ENCODE measurements around the gene LRRC37A.
"Not testable (repeated sequence)": the region's sequence is repeated elsewhere in the genome, so short reads cannot be mapped to it uniquely, and the experiment has no call there.

LRRC37A gene

DNA sequence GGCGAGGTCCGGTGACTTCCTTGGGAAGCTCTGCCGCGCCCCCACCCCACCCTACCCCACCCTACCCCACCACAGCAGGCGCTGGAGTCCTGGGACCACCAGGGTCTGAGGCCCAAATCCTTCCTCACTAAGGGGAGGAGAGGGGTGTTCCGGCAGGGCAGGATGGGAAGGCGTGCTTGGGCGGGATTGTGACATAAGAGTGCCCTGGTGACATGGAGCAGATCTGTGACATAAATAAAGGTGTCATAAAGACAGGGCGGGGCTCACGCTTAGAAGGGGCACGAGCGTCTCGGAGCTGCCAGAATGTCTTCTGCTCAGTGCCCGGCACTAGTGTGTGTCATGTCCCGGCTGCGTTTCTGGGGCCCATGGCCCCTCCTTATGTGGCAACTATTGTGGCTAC, at the start of gene LRRC37A:
LRRC37A (plus strand) TSS at position 301 of the 400 bp plus-strand sequence; CDS start at position 304, 3 bp downstream.
- DNase-seq (ENCODE audit: low spot score): not testable (repeated sequence)

- DNase-seq (ENCODE audit: low spot score): not testable (repeated sequence)
Observed at GRCh38 chr17:46249153-46249552, 45.8 kb upstream of the LRRC37A start.

- not testable (repeated sequence) for DNase-seq (ENCODE audit: low spot score)
Observed at GRCh38 chr17:46252804-46253203, 42.1 kb upstream of the LRRC37A start.

- DNase-seq (ENCODE audit: low spot score): peak; percentile 65
Observed at GRCh38 chr17:46253722-46254121, 41.2 kb upstream of the LRRC37A start.

DNA sequence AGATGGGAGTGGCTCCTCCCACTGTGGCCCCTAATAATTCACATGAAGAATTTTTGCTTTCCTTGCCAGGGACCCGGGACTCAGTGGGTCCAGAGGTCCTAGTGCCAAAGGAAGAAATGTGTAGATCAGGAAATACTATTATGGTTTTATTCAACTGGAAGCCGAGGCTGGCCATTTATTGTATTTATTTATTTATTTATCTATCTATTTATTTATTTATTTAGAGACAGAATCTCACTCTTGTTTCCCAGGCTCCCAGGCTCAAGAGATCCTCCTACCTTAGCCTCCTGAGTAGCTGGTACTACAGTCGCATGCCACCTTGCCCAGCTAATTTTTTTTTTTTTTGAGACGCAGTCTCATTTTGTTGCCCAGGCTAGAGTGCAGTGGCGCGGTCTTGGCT, 40.7 kb upstream of the LRRC37A start:
- not testable (repeated sequence) for DNase-seq (ENCODE audit: low spot score)

DNA sequence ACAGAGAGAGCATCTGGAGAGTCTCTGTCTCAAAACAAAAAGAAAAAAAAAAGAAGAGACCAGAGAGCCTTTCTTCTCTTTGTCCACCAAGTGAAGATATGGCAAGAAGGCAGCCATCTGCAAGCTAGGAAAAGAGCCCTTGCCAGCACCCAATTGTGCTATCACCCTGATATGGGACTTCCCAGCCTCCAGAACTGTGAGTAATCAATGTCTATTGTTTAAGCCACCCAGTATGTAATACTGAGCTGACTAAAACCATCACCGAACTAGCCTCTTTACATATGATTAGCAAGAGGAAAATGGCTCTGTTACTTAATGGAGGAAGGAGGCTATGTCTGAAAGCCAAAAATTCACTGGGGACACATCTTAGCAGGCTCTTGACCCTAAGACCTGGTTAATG, 38.6 kb upstream of the LRRC37A start:
- DNase-seq (ENCODE audit: low spot score): not testable (repeated sequence)

- peak; percentile 44 for DNase-seq (ENCODE audit: low spot score)
Observed at GRCh38 chr17:46259845-46260661, 34.9 kb upstream of the LRRC37A start.

DNA sequence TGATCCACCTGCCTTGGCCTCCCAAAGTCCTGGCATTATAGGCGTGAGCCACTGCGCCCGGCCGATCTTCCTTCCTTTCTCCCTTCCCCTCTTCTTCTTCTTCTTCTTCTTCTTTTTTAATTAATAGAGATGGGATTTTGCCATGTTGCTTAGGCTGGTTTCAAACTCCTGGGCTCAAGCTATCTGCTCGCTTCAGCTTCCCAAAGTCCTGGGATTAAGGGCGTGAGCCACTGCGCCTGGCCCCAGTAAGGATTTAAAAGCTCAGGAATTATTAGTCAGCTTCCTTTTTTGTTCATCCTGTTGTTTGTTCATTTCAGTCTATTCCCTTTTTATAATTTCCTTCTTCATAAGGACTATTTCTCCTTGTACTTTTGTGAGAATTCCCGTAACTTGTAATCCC, 32.7 kb upstream of the LRRC37A start:
- DNase-seq (ENCODE audit: low spot score): no peak

DNA sequence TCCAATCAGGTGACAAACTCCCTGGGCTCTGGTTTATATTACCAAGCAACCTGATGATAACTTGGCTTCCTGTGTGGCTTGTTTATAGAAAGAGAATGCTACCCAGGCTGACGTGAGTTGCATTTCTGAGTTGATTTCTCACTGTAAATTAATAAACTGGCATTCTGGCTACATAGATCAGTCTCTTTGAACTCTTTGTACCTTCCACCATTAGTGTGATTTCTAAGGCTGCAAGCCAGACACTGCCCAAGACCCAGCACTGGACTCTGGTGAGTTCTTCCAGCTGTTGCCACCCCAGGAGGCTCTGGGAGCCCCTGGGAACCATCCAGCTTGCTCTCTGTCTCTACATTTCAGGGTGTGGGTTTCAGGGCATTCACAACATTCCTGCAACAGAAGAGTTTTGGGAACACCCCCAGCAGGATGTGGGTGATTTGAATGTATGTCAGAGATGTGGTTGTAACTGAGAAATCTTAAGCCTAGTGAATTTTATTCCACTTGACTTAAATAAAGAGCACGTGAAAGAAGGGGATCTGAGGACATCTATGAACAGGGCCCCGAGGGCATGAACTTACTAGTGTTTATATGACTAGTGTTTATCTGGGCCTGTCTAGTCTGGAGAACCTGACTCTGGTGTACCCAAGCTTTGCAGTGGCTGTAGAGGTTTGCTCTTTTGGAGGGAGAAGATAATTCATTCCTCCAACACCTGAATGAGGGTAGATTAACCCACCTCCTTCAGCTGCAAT, 30.3 kb upstream of the LRRC37A start:
- no peak for DNase-seq (ENCODE audit: low spot score)

GRCh38 chr17:46266063-46266655, 28.8 kb upstream of the LRRC37A start:
- not testable (repeated sequence) for DNase-seq (ENCODE audit: low spot score)

DNA sequence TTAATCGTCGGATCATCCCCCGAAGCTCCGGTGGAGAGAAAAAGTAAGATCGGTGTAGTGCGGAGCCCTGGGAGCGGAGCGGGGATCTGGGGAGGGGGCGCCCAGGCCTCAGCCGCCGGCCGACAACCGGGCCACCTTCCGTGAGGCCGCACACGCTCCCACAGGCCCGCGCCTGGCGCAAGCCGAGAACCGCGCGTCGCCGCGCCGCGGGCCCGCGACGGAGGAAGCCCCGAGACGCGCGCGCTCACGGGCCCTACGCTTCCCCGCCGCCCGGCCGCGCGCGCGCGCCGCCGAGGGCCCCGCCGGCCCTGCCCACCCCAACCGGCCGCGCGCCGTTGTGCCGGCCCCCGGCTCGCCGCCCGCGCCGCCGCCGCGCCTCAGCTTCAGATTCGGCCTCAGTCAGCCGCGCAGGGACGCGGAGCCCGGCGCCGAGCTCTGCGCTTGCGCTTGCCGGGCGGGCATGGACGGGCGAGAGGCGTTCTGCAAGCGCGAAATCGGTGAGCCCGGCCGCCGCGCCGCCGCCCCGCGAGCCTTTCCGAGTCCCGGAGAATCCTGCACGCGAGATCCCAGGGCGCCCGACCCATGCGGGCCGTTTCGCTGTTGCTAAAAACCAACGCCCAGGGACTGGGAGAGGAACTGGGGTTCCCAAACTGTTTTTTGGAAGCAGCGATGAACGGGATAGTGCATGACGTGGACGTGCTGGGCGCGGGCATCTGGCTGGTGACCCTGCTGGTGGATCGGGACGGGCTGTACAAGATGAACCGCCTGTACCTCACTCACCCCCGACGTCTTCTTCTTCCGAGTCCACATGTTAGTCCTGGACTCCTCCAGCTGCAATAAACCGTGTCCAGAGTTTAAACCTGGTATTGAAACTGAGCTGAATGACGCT, 28.0 kb upstream of the LRRC37A start:
- peak; percentile 86 for DNase-seq (ENCODE audit: low spot score)

- DNase-seq (ENCODE audit: low spot score): no peak
Observed at GRCh38 chr17:46270032-46270431, 24.9 kb upstream of the LRRC37A start.

- DNase-seq (ENCODE audit: low spot score): no peak
Observed at GRCh38 chr17:46273541-46274236, 21.2 kb upstream of the LRRC37A start.

DNA sequence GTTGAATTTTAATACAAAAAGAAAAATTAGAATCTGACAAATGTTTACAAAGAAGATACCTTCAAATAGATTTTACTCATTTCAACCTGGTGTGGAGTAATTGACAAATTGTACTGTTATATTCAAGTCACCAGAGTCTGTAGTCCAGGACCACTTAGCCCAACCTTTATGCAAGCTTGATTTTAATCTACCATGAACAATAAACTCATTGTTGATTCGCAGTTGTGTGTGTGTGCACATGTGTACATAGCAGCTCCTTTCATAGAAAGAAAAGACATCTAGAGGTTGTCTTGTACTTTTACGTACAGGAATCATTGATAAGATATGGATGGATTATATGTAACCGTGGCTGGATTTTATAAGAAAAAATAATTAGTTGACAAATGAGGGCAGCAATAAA, 20.7 kb upstream of the LRRC37A start:
- DNase-seq (ENCODE audit: low spot score): no peak

- DNase-seq (ENCODE audit: low spot score): not testable (repeated sequence)
Observed at GRCh38 chr17:46276728-46277479, 18.0 kb upstream of the LRRC37A start.

DNA sequence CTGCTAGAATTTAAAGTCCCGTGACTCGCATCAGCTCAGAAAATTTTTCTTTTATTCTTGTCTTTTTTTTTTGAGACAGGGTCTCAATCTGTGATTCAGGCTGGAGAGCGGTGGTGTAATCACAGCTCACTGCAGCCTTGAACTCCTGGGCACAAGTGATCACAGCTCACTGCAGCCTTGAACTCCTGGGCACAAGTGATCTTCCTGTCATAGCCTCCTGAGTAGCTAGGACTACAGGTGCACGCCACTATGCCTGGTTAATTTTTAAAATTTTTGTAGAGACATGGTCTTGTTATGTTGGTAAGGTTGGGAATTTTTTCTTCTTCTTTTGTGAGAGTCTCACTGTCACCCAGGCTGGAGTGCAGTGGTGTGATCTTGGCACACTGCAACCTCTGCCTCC, 13.6 kb upstream of the LRRC37A start:
- not testable (repeated sequence) for DNase-seq (ENCODE audit: low spot score)

GRCh38 chr17:46282635-46283034, 12.3 kb upstream of the LRRC37A start:
- not testable (repeated sequence) for DNase-seq (ENCODE audit: low spot score)

DNA sequence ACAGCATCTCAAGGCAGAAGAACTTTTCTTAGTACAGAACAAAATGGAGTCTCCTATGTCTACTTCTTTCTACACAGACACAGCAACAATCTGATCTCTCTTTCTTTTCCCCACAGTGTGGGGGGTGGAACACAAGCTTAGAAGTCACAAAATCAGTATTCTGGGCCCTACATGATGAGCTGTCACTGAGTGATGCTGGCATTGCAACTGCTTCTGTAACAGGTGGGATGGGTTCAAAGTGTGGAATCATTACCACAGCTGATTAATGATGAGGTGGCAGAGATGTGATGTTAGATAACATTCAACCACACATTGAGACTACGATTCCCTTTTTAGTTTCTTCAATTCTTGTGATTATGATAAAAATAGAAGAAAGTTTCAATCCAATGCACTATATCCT, 10.5 kb upstream of the LRRC37A start:
- peak; percentile 82 for DNase-seq (ENCODE audit: low spot score)

DNA sequence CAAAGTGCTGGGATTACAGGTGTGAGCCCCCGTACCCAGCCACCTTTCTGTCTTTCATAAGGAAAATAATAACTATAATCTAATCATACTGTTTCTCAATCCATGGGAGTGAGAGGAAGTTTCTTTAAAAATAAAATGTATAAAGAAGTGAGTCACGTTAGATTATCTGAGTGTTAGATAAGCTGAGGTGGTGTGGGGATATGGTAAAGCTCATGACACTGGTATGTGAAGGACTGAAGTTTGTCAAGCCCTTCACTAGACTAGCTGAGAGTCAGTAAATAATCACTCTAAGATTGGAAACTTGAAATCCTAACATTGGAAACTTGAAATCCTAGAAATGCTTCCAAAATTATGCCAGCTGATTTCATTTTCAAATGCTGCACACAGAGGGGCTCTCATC, 9.4 kb upstream of the LRRC37A start:
- DNase-seq (ENCODE audit: low spot score): not testable (repeated sequence)

- peak; percentile 78 for DNase-seq (ENCODE audit: low spot score)
Observed at GRCh38 chr17:46286764-46287221, 8.1 kb upstream of the LRRC37A start.

All from RKO (cell line).